ENCODE data around the gene MPHOSPH9. TPM values are rescaled to one million over a fixed set of nuclear protein-coding genes. Genes with fewer than 3 reads are reported as not detected.

The MPHOSPH9 gene
- total and polyA plus RNA-seq, 2 donors (not counting 1 experiment from before 2014, with no cell fraction given) = 11.8 to 45.1 TPM

GRCh38 chr12:123141615-123142517 lies 91.1 kb downstream of the MPHOSPH9 start:
- no peak overlapping the region for H3K4me3 Mint-ChIP-seq
- DNase-seq = no peak
- POLR2A ChIA-PET = no interaction called here
- H3K9me3 ChIP-seq (ENCODE audit: control extremely low read depth in 1 of 3, control insufficient read depth in 2 of 3, insufficient read depth in 1 of 3, low read length in 2 of 3) = no peaks in the 10 kb centered on the region
- no peak for ATAC-seq (ENCODE audit: low read depth)
- 87% methylated on average over 8 of the region's 15 CpGs for WGBS (ENCODE audit: insufficient coverage)
- TF ChIP-seq CTCF (IDR thresholded peaks at IDR 0.05) (no peak), EZH2 (IDR thresholded peaks at IDR 0.05; ENCODE audit: borderline replicate concordance, insufficient read depth, low read depth, low read length, poor library complexity, severe bottlenecking) (no peak)
- no peak overlapping the region for H3K4me2 ChIP-seq (replicated peaks; ENCODE audit: low read depth, low read length, poor library complexity, severe bottlenecking)
- no peaks in the 10 kb centered on the region for H4K20me1 ChIP-seq (ENCODE audit: control insufficient read depth, insufficient read depth, low read length, poor library complexity, severe bottlenecking)
- no peak overlapping the region for H3K9ac ChIP-seq (ENCODE audit: low read length)
- H3K36me3 ChIP-seq (replicated peaks in 1 of 2; ENCODE audit: control extremely low read depth in 1 of 2, control insufficient read depth in 1 of 2, extremely low read depth in 1 of 2, insufficient read depth in 2 of 2, low read length in 1 of 2) = no peaks in the 10 kb centered on the region
- no peaks in the 10 kb centered on the region for H3K9me3 Mint-ChIP-seq (ENCODE audit: insufficient read depth)
- H3K79me2 ChIP-seq (ENCODE audit: control insufficient read depth, insufficient read depth, low read length) = peaks cover 30% of the 10 kb centered on the region
- intact Hi-C loops (cut with micrococcal nuclease) = loop anchor here (5.0 kb wide), 1 partner anchor 35 kb away; no protein-coding TSS in a partner anchor
- no peak overlapping the region for H2AFZ ChIP-seq (ENCODE audit: insufficient read depth, low read depth, low read length, poor library complexity, severe bottlenecking)
- no peaks in the 10 kb centered on the region for H3K27me3 Mint-ChIP-seq
- H3K4me3 ChIP-seq (ENCODE audit: control extremely low read depth in 1 of 5, extremely low read depth in 1 of 5, insufficient read depth in 1 of 5, low read depth in 2 of 5, low read length in 4 of 5) = no peak overlapping the region
- CTCF ChIA-PET = interaction anchor here (1.2 to 1.7 kb wide), 2 partner anchors 58 to 98 kb away, joined by 3 to 4 read pairs; no protein-coding TSS in a partner anchor
- H3K27me3 ChIP-seq (replicated peaks in 1 of 4; ENCODE audit: control extremely low read depth in 1 of 4, control insufficient read depth in 3 of 4, insufficient read depth in 4 of 4, low read length in 3 of 4) = no peaks in the 10 kb centered on the region
- no peak overlapping the region for H3K27ac ChIP-seq (ENCODE audit: low read length in 2 of 2)
- H3K4me1 Mint-ChIP-seq = peaks cover 42% of the 10 kb centered on the region
- H3K27ac Mint-ChIP-seq = no peak overlapping the region
- peaks cover 25 to 29% of the 10 kb centered on the region in 2 donors for H3K4me1 ChIP-seq (ENCODE audit: control insufficient read depth in 2 of 2, insufficient read depth in 2 of 2, low read length in 2 of 2)
